ENCODE results near the gene TMC8.
A peak's percentile ranks its signal among the peaks of the same experiment; 100 is the strongest.
"Not testable (repeated sequence)": the region's sequence is repeated elsewhere in the genome, so short reads cannot be mapped to it uniquely, and the experiment has no call there.

The TMC8 gene

DNA sequence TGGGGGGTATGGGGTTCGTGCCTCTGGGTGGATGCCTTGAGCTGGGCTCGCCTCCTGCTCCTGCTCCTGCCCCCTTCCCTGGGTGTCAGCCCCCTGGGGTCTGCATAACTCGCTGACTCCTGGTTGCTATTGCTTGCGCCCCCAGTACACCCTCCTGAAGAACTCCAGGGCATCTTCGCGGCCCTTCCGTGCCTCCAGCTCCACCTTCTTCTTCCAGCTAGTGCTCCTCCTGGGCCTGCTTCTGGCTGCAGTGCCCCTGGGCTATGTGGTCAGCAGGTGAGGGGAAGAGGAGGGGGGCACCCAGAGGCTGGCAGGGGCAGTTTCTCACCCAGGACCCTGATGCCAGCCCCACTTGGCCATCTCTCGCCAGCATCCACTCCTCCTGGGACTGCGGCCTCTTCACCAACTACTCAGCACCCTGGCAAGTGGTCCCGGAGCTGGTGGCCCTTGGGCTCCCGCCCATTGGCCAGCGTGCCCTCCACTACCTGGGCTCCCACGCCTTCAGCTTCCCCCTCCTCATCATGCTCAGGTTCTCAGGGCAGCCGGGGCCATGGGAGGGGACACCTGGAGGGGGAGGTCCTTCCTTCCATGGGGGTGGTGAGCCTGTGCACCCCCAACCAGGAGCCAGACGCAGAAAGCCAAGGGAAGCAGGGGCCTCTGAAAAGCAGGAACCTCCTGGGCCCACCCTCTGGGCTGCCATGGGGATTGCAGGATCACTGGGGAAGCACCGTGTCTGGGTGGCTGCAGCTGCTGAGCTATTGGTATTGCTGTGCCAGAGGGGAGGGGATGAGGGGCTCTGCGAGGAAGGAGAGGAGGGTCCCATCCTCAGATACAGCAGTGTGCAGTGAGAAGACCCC lies 7.9 kb downstream of the TMC8 start:
- no peak overlapping the region for H3K9ac ChIP-seq (ENCODE audit: low read depth, low read length)
- H3K4me3 ChIP-seq (ENCODE audit: low read depth in 1 of 2, low read length in 2 of 2) = no peak overlapping the region
- TF ChIP-seq, protein P1, sequence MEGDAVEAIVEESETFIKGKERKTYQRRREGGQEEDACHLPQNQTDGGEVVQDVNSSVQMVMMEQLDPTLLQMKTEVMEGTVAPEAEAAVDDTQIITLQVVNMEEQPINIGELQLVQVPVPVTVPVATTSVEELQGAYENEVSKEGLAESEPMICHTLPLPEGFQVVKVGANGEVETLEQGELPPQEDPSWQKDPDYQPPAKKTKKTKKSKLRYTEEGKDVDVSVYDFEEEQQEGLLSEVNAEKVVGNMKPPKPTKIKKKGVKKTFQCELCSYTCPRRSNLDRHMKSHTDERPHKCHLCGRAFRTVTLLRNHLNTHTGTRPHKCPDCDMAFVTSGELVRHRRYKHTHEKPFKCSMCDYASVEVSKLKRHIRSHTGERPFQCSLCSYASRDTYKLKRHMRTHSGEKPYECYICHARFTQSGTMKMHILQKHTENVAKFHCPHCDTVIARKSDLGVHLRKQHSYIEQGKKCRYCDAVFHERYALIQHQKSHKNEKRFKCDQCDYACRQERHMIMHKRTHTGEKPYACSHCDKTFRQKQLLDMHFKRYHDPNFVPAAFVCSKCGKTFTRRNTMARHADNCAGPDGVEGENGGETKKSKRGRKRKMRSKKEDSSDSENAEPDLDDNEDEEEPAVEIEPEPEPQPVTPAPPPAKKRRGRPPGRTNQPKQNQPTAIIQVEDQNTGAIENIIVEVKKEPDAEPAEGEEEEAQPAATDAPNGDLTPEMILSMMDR (IDR thresholded peaks at IDR 0.05; ENCODE audit: borderline replicate concordance, extremely low read depth, low read length, poor library complexity, severe bottlenecking) = no peak
- no peak for TF ChIP-seq EZH2 (IDR thresholded peaks at IDR 0.05; ENCODE audit: borderline replicate concordance, low read depth, low read length, severe bottlenecking)
- peaks cover 7% of the 10 kb centered on the region for H3K4me1 ChIP-seq (ENCODE audit: insufficient read depth, low read length)
- ATAC-seq (ENCODE audit: insufficient read depth, low read depth) (no peak), DNase-seq (no peak)
- peaks cover 31% of the 10 kb centered on the region for H3K36me3 ChIP-seq (ENCODE audit: insufficient read depth, low read length)
- no peak overlapping the region for H2AFZ ChIP-seq (ENCODE audit: low read depth, low read length)
- no peaks in the 10 kb centered on the region for H3K9me3 ChIP-seq (ENCODE audit: insufficient read depth, low read length, severe bottlenecking)
- no peak overlapping the region for H3K4me2 ChIP-seq (ENCODE audit: insufficient read depth, low read length)
- H3K27me3 ChIP-seq (ENCODE audit: insufficient read depth, low read length, poor library complexity) = no peaks in the 10 kb centered on the region
- H3K79me2 ChIP-seq (ENCODE audit: insufficient read depth, low read length) = no peaks in the 10 kb centered on the region
- H3K27ac ChIP-seq (ENCODE audit: low read length) = no peak overlapping the region
- H4K20me1 ChIP-seq (ENCODE audit: insufficient read depth, low read length) = peaks cover 35% of the 10 kb centered on the region

DNA sequence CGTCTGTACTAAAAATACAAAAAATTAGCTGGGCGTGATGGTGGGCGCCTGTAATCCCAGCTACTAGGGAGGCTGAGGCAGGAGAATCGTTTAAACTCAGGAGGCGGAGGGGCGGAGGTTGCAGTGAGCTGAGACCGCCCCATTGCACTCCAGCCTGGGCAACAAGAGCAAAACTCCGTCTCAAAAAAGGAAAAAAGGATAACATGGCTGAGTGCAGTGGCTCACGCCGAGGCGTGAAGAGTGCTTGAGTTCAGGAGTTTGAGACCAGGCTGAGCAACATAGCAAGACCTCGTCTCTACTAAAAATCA lies 9.2 kb downstream of the TMC8 start:
- not testable (repeated sequence) for H2AFZ ChIP-seq (ENCODE audit: low read depth, low read length); ATAC-seq (ENCODE audit: insufficient read depth, low read depth); H3K4me3 ChIP-seq (ENCODE audit: low read depth in 1 of 2, low read length in 2 of 2); H3K9ac ChIP-seq (ENCODE audit: low read depth, low read length); H3K4me1 ChIP-seq (ENCODE audit: insufficient read depth, low read length); DNase-seq; H3K27ac ChIP-seq (ENCODE audit: low read length); H3K79me2 ChIP-seq (ENCODE audit: insufficient read depth, low read length); H3K27me3 ChIP-seq (ENCODE audit: insufficient read depth, low read length, poor library complexity); H3K9me3 ChIP-seq (ENCODE audit: insufficient read depth, low read length, severe bottlenecking); H3K4me2 ChIP-seq (ENCODE audit: insufficient read depth, low read length)
- Histone ChIP-seq H3K36me3 (ENCODE audit: insufficient read depth, low read length) (peaks cover 18% of the 10 kb centered on the region), H4K20me1 (ENCODE audit: insufficient read depth, low read length) (peaks cover 24% of the 10 kb centered on the region)

DNA sequence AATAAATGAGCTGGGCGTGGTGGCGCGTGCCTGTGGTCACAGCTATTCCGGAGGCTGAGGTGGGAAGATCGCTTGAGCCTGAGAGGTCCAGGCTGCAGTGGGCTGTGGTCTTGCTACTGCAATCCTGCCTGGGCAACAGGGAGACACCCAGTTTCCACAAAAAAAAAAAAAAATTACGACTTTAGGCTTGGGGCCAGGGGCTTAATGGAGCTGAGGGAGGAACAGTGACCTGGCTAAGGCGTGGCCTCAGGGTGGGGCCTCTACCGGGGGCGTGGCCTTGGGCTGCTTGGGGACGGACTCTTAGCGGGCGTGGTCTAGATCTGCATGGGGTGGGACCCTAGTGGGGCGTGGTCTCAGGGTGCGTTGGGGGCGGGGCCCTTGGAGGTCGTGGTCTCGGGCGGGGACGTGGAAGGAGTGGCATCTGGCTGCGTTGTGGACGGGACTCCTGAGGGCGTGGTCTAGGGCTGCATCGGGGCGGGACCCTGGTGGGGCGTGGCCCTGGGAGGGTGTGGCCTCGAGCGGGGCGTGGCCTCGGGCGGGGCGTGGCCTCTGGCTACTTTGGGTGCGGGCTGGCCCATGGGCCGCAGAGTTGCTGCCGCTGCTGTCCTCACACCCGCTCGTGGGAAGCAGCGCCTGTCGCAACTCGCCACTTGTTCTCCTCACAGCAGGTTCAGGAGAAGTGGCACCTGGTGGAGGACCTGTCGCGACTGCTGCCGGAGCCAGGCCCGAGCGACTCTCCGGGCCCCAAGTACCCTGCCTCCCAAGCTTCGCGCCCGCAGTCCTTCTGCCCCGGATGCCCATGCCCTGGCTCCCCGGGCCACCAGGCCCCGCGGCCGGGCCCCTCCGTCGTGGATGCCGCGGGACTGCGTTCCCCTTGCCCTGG lies 9.8 kb downstream of the TMC8 start:
- H3K36me3 ChIP-seq (ENCODE audit: insufficient read depth, low read length) = peaks cover 12% of the 10 kb centered on the region
- peak; percentile 84 for DNase-seq
- TF ChIP-seq, protein P1 (IDR thresholded peaks at IDR 0.05; ENCODE audit: borderline replicate concordance, extremely low read depth, low read length, poor library complexity, severe bottlenecking) = no peak
- TF ChIP-seq EZH2 (IDR thresholded peaks at IDR 0.05; ENCODE audit: borderline replicate concordance, low read depth, low read length, severe bottlenecking) = no peak
- H2AFZ ChIP-seq (ENCODE audit: low read depth, low read length) = no peak overlapping the region
- H3K4me2 ChIP-seq (ENCODE audit: insufficient read depth, low read length) = no peak overlapping the region
- H3K27ac ChIP-seq (ENCODE audit: low read length) = no peak overlapping the region
- H3K9ac ChIP-seq (ENCODE audit: low read depth, low read length) = no peak overlapping the region
- no peaks in the 10 kb centered on the region for H3K79me2 ChIP-seq (ENCODE audit: insufficient read depth, low read length)
- H3K4me1 ChIP-seq (ENCODE audit: insufficient read depth, low read length) = no peaks in the 10 kb centered on the region
- H3K27me3 ChIP-seq (ENCODE audit: insufficient read depth, low read length, poor library complexity) = no peaks in the 10 kb centered on the region
- ATAC-seq (ENCODE audit: insufficient read depth, low read depth) = peak; percentile 71
- peaks cover 18% of the 10 kb centered on the region for H4K20me1 ChIP-seq (ENCODE audit: insufficient read depth, low read length)
- H3K9me3 ChIP-seq (ENCODE audit: insufficient read depth, low read length, severe bottlenecking) = no peaks in the 10 kb centered on the region
- no peak overlapping the region for H3K4me3 ChIP-seq (ENCODE audit: low read depth in 1 of 2, low read length in 2 of 2)

All from DND-41 (cell line).